Measurements from ENCODE around the gene ANKS1B. TPM values are rescaled to one million over a fixed set of nuclear protein-coding genes. Genes with fewer than 3 reads are reported as not detected.

Gene ANKS1B
- total RNA-seq, 1 experiment from 2014 or later: 0.54 TPM

GRCh38 chr12:99259040-99259934, 725.4 kb downstream of the ANKS1B start (continued):
- TF ChIP-seq ZNF274 (IDR thresholded peaks at IDR 0.05; ENCODE audit: low read depth, low read length): no peak

DNA sequence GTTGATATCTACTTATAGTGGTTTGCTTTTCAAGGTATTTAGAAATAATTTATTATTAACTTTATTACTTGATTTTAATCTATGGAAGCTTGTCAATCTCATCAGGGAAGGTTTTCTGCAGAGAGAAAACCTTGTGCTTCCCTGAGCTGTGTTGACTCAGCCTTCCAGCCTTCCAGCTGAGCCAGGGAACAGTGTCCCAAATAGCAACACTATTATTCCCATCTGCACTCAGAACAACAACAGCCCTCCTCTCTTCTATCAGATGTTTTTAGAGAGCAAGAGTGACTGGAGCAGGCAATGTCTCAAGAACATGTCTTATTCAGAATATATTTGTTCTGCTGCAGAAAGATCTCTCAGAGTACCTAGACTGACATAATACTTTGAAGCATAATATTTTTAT, 727.1 kb downstream of the ANKS1B start:
- H3K4me1 ChIP-seq (ENCODE audit: control insufficient read depth in 1 of 2, insufficient read depth in 2 of 2, low read length in 2 of 2): no peaks in the 10 kb centered on the region
- H3K27ac ChIP-seq (ENCODE audit: low read depth, low read length): no peak overlapping the region
- no TSS peak for BruUV-seq (replicated peaks)
- no peaks in the 10 kb centered on the region for H3K36me3 ChIP-seq (ENCODE audit: control insufficient read depth in 1 of 2, insufficient read depth in 2 of 2, low read length in 2 of 2)
- no peaks in the 10 kb centered on the region; the same call in 1 of the 2 replicates for H3K27me3 ChIP-seq (ENCODE audit: insufficient read depth, low read length)
- ChIA-PET CTCF (no interaction called here), RAD21 (ENCODE audit: low non-redundant PET in 1 of 2, low total read pairs in 2 of 2, uncharacterized antibody in 2 of 2, unreplicated experiment in 2 of 2) (no interaction called here), POLR2A (no interaction called here)
- DNase-seq (ENCODE audit: low read depth, low spot score) (no peak), ATAC-seq (no peak)
- no peak overlapping the region for H3K4me2 ChIP-seq (ENCODE audit: low read length)
- TF ChIP-seq ELF1 (IDR thresholded peaks at IDR 0.05; ENCODE audit: borderline replicate concordance, low read depth): no peak
- no peak overlapping the region for H3K4me3 ChIP-seq (replicated peaks in 1 of 2; ENCODE audit: low read depth in 1 of 2, low read length in 2 of 2)
- H3K9ac ChIP-seq (ENCODE audit: low read length): no peak overlapping the region
- intact Hi-C loops (cut with micrococcal nuclease): no loop called here
- H3K9me3 ChIP-seq (ENCODE audit: control insufficient read depth in 1 of 2, insufficient read depth in 1 of 2, low read depth in 1 of 2, low read length in 2 of 2): no peaks in the 10 kb centered on the region
- H2AFZ ChIP-seq (ENCODE audit: low read depth, low read length, poor library complexity, severe bottlenecking): no peak overlapping the region
- no peaks in the 10 kb centered on the region for H3K79me2 ChIP-seq (ENCODE audit: insufficient read depth, low read length)
- no peaks in the 10 kb centered on the region for H3K9me2 ChIP-seq (ENCODE audit: insufficient read depth)
- H4K20me1 ChIP-seq (ENCODE audit: insufficient read depth): no peaks in the 10 kb centered on the region

DNA sequence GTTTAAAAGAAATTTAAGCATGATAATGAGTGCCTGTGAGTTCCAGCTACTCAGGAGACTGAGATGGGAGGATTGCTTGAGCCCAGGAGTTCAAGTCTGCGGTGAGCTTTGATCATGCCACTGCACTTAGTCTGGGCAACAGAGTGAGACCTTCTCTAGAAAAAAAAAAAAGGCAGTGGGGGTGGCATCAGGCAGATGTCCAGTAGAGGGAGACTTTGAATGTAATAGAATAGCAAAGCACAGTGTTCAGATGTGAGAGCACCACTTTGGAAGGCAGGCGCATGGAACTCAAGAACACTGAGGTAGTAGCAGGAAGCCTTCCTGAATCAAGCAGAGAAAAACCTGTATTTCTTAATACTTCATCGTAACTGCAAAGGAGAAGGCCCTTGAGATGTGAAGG, 731.7 kb downstream of the ANKS1B start:
- peak; percentile 64 for ATAC-seq
- H2AFZ ChIP-seq (ENCODE audit: low read depth, low read length, poor library complexity, severe bottlenecking): no peak overlapping the region
- H3K9me3 ChIP-seq (ENCODE audit: control insufficient read depth in 1 of 2, insufficient read depth in 1 of 2, low read depth in 1 of 2, low read length in 2 of 2): no peaks in the 10 kb centered on the region
- H3K27ac ChIP-seq (ENCODE audit: low read depth, low read length): no peak overlapping the region
- no peaks in the 10 kb centered on the region for H3K9me2 ChIP-seq (ENCODE audit: insufficient read depth)
- peaks cover 9% of the 10 kb centered on the region; the same call in 1 of the 2 replicates for H3K27me3 ChIP-seq (ENCODE audit: insufficient read depth, low read length)
- DNase-seq (ENCODE audit: low read depth, low spot score): no peak
- intact Hi-C loops (cut with micrococcal nuclease): no loop called here
- H3K4me1 ChIP-seq (ENCODE audit: control insufficient read depth in 1 of 2, insufficient read depth in 2 of 2, low read length in 2 of 2): no peaks in the 10 kb centered on the region
- ChIA-PET POLR2A (no interaction called here), RAD21 (ENCODE audit: low non-redundant PET in 1 of 2, low total read pairs in 2 of 2, uncharacterized antibody in 2 of 2, unreplicated experiment in 2 of 2) (no interaction called here), CTCF (interaction anchor here (0.6 to 0.9 kb wide), 2 partner anchors 137 to 405 kb away, joined by 3 read pairs; no protein-coding TSS in a partner anchor)
- no peaks in the 10 kb centered on the region for H3K79me2 ChIP-seq (ENCODE audit: insufficient read depth, low read length)
- H4K20me1 ChIP-seq (ENCODE audit: insufficient read depth): no peaks in the 10 kb centered on the region
- H3K4me2 ChIP-seq (ENCODE audit: low read length): no peak overlapping the region
- TF ChIP-seq CBX3 (IDR thresholded peaks at IDR 0.05; ENCODE audit: low read depth): no peak
- no peak for TF ChIP-seq EZH2 (IDR thresholded peaks at IDR 0.05)
- TF ChIP-seq, protein P1, sequence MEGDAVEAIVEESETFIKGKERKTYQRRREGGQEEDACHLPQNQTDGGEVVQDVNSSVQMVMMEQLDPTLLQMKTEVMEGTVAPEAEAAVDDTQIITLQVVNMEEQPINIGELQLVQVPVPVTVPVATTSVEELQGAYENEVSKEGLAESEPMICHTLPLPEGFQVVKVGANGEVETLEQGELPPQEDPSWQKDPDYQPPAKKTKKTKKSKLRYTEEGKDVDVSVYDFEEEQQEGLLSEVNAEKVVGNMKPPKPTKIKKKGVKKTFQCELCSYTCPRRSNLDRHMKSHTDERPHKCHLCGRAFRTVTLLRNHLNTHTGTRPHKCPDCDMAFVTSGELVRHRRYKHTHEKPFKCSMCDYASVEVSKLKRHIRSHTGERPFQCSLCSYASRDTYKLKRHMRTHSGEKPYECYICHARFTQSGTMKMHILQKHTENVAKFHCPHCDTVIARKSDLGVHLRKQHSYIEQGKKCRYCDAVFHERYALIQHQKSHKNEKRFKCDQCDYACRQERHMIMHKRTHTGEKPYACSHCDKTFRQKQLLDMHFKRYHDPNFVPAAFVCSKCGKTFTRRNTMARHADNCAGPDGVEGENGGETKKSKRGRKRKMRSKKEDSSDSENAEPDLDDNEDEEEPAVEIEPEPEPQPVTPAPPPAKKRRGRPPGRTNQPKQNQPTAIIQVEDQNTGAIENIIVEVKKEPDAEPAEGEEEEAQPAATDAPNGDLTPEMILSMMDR (IDR thresholded peaks at IDR 0.05 in 2 of 3, conservative IDR thresholded peaks at IDR 0.05 in 1 of 3; ENCODE audit: borderline replicate concordance in 1 of 3, insufficient read depth in 1 of 3, low read depth in 2 of 3, low read length in 2 of 3): 0 out of 6 replicates have a peak, but pooled peaks of 2 of the 3 experiments have one; percentile 23 to 30
- no peaks in the 10 kb centered on the region for H3K36me3 ChIP-seq (ENCODE audit: control insufficient read depth in 1 of 2, insufficient read depth in 2 of 2, low read length in 2 of 2)
- BruUV-seq (replicated peaks): no TSS peak
- no peak overlapping the region for H3K9ac ChIP-seq (ENCODE audit: low read length)
- no peak overlapping the region for H3K4me3 ChIP-seq (replicated peaks in 1 of 2; ENCODE audit: low read depth in 1 of 2, low read length in 2 of 2)

All from HCT116 (cell line).